Measurements from ENCODE around the gene COG3. TPM values are rescaled to one million over a fixed set of nuclear protein-coding genes. Genes with fewer than 3 reads are reported as not detected.

The COG3 gene
- total and polyA plus RNA-seq, 2 experiments from 2014 or later: 19.9 to 36.1 TPM

DNA sequence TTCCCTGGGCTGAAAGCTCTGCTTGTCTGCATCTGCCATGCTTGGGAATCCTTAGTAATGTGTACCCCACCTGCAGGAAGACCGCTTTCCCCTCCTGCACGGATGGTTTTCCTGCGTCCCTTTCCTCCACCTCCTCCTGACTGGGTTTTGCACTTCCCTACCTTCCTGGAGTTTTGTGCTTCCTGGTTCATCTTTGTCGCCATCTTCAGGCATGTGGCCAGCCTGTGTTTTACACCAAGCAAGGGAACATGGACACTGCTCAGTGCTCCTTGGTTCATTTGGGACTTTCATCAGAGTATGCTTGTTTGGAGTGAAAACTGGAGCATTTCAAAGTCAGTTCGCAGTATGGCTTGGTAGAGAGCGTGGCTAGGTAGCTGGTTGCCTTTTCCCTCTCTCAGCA lies 120.1 kb downstream of the COG3 start:
- WGBS (ENCODE audit: low lambda C conversion rate, missing lambda C conversion rate): 74% methylated on average over 6 of the region's 6 CpGs
- no peak overlapping the region for H3K4me2 ChIP-seq
- H3K4me1 ChIP-seq (ENCODE audit: insufficient read depth): no peaks in the 10 kb centered on the region
- H3K27ac ChIP-seq: no peak overlapping the region
- H3K27me3 ChIP-seq: no peaks in the 10 kb centered on the region
- H3K4me3 ChIP-seq: no peak overlapping the region
- H3K9me3 ChIP-seq (ENCODE audit: low read depth): no peaks in the 10 kb centered on the region
- no peak overlapping the region for H2AFZ ChIP-seq
- no peaks in the 10 kb centered on the region for H3K36me3 ChIP-seq (replicated peaks; ENCODE audit: insufficient read depth, low read depth)
- DNase-seq (ENCODE audit: low spot score): peak; percentile 18
- H4K20me1 ChIP-seq (ENCODE audit: insufficient read depth, poor library complexity, severe bottlenecking): no peaks in the 10 kb centered on the region
- no peaks in the 10 kb centered on the region for H3K9me2 ChIP-seq (replicated peaks; ENCODE audit: insufficient read depth)
- no peak for TF ChIP-seq EZH2phosphoT487 (IDR thresholded peaks at IDR 0.05; ENCODE audit: low read depth, severe bottlenecking, unreplicated experiment)
- TF ChIP-seq EZH2 (IDR thresholded peaks at IDR 0.05; ENCODE audit: borderline replicate concordance): no peak
- TF ChIP-seq, protein P1, sequence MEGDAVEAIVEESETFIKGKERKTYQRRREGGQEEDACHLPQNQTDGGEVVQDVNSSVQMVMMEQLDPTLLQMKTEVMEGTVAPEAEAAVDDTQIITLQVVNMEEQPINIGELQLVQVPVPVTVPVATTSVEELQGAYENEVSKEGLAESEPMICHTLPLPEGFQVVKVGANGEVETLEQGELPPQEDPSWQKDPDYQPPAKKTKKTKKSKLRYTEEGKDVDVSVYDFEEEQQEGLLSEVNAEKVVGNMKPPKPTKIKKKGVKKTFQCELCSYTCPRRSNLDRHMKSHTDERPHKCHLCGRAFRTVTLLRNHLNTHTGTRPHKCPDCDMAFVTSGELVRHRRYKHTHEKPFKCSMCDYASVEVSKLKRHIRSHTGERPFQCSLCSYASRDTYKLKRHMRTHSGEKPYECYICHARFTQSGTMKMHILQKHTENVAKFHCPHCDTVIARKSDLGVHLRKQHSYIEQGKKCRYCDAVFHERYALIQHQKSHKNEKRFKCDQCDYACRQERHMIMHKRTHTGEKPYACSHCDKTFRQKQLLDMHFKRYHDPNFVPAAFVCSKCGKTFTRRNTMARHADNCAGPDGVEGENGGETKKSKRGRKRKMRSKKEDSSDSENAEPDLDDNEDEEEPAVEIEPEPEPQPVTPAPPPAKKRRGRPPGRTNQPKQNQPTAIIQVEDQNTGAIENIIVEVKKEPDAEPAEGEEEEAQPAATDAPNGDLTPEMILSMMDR (IDR thresholded peaks at IDR 0.05; ENCODE audit: poor library complexity): peak; percentile 18
- H3K79me2 ChIP-seq: no peaks in the 10 kb centered on the region

Small RNA genes within 50 kb of the gene (small RNA-seq; reads per million reads assigned to genes)
- not detected for gene RNA5SP27
- gene TIMM9P3: not detected

Other genes starting within 250 kb of the COG3 start
- 6,453 and 7,332 TPM in 2 replicates for gene TPT1, start 123.8 kb upstream of the COG3 start, total RNA-seq
- 1,047 and 1,085 TPM in 2 replicates for gene TPT1, start 123.8 kb upstream of the COG3 start, polyA plus RNA-seq
- gene SLC25A30, start 46.6 kb upstream of the COG3 start, total RNA-seq: 13.3 and 15.7 TPM in 2 replicates
- gene SLC25A30, start 46.6 kb upstream of the COG3 start, polyA plus RNA-seq: 2.8 and 4.3 TPM in 2 replicates
- not detected in 2 replicates for gene ERICH6B, start 150.8 kb downstream of the COG3 start, total RNA-seq
- gene ERICH6B, start 150.8 kb downstream of the COG3 start, polyA plus RNA-seq: 0.52 and 0.96 TPM in 2 replicates
- gene CBY2, start 237.4 kb downstream of the COG3 start, total RNA-seq: not detected in 2 replicates
- not detected in 2 replicates for gene CBY2, start 237.4 kb downstream of the COG3 start, polyA plus RNA-seq

All from hepatocyte (in vitro differentiated cells).